ENCODE data around the gene ADAMTS2. TPM values are rescaled to one million over a fixed set of nuclear protein-coding genes. Genes with fewer than 3 reads are reported as not detected.

ADAMTS2 gene
- total and polyA plus RNA-seq, 12 donors = 4.3 to 70.3 (median 22.4) TPM

GRCh38 chr5:179147991-179148702 is 197.1 kb downstream of the ADAMTS2 start:
- no peak for DNase-seq
- TF ChIP-seq CTCF (IDR thresholded peaks at IDR 0.05) = no peak
- TF ChIP-seq POLR2A (IDR thresholded peaks at IDR 0.05) = no peak
- intact Hi-C loops (cut with DNase I) = no loop called here

GRCh38 chr5:179146277-179146676 is 199.0 kb downstream of the ADAMTS2 start:
- intact Hi-C loops (cut with DNase I) = no loop called here
- DNase-seq = no peak
- 80 to 85% (median 84%) methylated on average over 9 to 10 of the region's 10 CpGs for WGBS, 4 donors

More at GRCh38 chr5:179147991-179148702, 197.1 kb downstream of the ADAMTS2 start:
- no peaks in the 10 kb centered on the region for H3K4me1 ChIP-seq (replicated peaks in 1 of 2)
- no peak overlapping the region for H3K27ac ChIP-seq
- WGBS, 4 donors = 72 to 81% (median 78%) methylated on average over 23 to 25 of the region's 25 CpGs
- no peak overlapping the region for H3K4me3 ChIP-seq
- no peaks in the 10 kb centered on the region for H3K9me3 ChIP-seq (replicated peaks in 1 of 3)
- no peaks in the 10 kb centered on the region for H3K36me3 ChIP-seq (replicated peaks in 1 of 2)
- H3K27me3 ChIP-seq = no peaks in the 10 kb centered on the region

GRCh38 chr5:179143446-179143845 is 201.8 kb downstream of the ADAMTS2 start:
- Histone ChIP-seq H3K27ac (no peak overlapping the region), H3K27me3 (no peaks in the 10 kb centered on the region), H3K4me3 (no peak overlapping the region), H3K9me3 (replicated peaks in 1 of 3) (no peaks in the 10 kb centered on the region), H3K4me1 (replicated peaks in 1 of 2) (no peaks in the 10 kb centered on the region), H3K36me3 (replicated peaks in 1 of 2) (no peaks in the 10 kb centered on the region)
- intact Hi-C loops (cut with DNase I) = no loop called here
- WGBS, 4 donors = 59 to 66% (median 64%) methylated on average over 7 of the region's 7 CpGs
- TF ChIP-seq CTCF (IDR thresholded peaks at IDR 0.05) (no peak), POLR2A (IDR thresholded peaks at IDR 0.05) (no peak)
- no peak for DNase-seq

More at GRCh38 chr5:179146277-179146676, 199.0 kb downstream of the ADAMTS2 start:
- no peaks in the 10 kb centered on the region for H3K27me3 ChIP-seq
- H3K4me1 ChIP-seq (replicated peaks in 1 of 2) = no peaks in the 10 kb centered on the region
- H3K36me3 ChIP-seq (replicated peaks in 1 of 2) = no peaks in the 10 kb centered on the region
- TF ChIP-seq POLR2A (IDR thresholded peaks at IDR 0.05) = no peak
- no peak for TF ChIP-seq CTCF (IDR thresholded peaks at IDR 0.05)
- no peak overlapping the region for H3K4me3 ChIP-seq
- H3K9me3 ChIP-seq (replicated peaks in 1 of 3) = no peaks in the 10 kb centered on the region
- no peak overlapping the region for H3K27ac ChIP-seq

GRCh38 chr5:179142434-179143198 is 202.6 kb downstream of the ADAMTS2 start:
- Histone ChIP-seq H3K9me3 (replicated peaks in 1 of 3) (no peaks in the 10 kb centered on the region), H3K27ac (no peak overlapping the region), H3K4me3 (no peak overlapping the region), H3K4me1 (replicated peaks in 1 of 2) (no peaks in the 10 kb centered on the region), H3K27me3 (no peaks in the 10 kb centered on the region), H3K36me3 (replicated peaks in 1 of 2) (no peaks in the 10 kb centered on the region)
- TF ChIP-seq POLR2A (IDR thresholded peaks at IDR 0.05) = no peak
- TF ChIP-seq CTCF (IDR thresholded peaks at IDR 0.05) = no peak
- WGBS, 4 donors = 61 to 71% (median 66%) methylated on average over 3 of the region's 3 CpGs
- DNase-seq = no peak
- intact Hi-C loops (cut with DNase I) = no loop called here
